Stimulated activated CD8-positive, alpha-beta memory T cell treated with anti-CD3 and anti-CD28 coated beads, Interleukin-4, amount 100 ng/mL, for 1 hour (primary cell): ENCODE measurements around the gene C19orf12.
"Not testable (repeated sequence)": the region's sequence is repeated elsewhere in the genome, so short reads cannot be mapped to it uniquely, and the experiment has no call there.

Source experiments
- DNase-seq, 2 donors: peaks; one replicate each; pipeline ENCODE4 v3.0.0-alpha.2; 2020; ENCODE audit warnings: low read depth in 2 of 2, low spot score in 1 of 2

The C19orf12 gene

DNA sequence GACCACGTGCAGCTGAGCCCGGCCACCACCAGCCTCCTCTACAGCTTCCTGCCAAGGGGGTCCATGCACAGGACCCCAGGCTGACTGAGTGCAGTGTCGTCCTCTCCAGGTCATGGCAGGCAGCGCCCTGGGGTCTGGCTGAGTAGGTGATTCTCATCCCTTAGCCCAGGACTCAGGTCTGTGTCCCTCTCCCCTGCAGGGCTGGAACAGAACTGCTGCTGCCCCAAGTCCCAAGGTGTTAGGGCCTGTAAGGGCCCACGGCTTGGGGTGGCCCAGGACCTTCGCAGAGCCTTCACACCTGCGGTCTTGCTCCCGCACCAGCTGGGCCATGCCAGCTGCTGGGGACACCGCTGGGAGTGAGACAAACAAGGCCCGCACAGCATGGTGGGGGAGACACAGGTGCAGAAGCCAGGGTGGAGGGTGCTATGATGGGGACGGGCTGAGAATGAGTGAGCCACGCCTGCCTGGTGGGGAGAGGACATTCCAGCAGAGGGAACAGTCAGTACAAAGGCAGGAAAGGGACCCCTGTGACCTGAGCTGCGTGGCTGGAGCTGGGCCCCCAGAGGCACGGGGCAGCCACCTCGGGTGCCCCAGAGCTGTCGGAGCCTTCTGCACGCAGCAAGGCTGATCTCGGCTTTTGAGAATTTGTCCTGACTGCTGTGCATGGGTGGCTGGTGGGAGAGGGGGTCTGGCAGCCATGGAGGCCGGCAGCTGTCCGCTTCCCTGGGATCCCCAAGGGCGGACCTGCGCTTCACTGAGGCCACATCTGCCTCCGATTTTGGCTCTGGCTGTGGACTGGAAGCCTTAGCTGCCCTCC is 37.9 kb downstream of the C19orf12 start:
- DNase-seq: no peak

DNA sequence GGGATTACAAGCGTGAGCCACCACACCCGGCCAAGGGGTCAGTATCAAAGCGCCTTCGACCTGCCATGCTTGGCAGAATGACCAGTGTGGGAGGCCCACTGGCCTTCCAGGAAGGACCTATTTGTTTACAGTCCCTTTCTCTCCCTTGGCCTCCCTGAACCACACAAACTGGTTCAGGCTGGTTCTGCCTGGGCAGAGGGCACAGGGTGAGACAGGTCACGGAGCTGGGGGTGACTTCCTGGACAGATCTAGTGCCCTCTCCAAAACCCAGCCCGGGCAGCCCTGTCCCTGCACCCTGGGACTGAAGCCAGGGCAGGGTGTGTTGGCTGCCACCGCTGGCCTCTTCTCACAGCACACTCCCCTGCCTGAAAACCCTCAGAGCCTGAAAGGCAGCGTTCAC is 38.5 kb downstream of the C19orf12 start:
- no peak for DNase-seq

DNA sequence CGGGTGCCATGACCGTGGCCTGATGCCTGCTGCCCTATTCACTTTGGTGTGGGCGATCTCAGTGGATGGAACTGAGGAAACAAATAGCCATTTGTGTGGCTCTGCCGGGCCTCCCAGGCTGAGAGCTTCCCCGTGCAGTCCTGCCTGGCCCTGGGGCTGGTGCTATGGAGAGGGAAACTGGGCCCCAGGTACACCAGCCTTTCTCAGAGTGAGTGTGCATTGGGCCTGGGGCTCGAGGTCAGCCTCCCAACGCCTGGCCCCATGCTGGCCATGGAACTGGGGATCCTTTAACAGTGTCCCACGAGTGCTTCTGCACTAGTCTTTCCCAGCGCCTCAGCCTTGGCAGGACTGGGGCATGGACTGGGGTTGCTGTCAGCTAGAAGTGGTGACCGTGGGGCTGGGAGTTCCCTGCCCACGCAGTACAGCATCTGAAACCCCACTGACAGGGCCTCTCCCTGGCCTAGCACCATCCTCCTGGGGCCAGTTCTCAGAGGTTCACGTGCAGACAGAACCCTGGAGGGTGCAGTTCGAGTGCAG is 39.3 kb downstream of the C19orf12 start:
- DNase-seq: no peak

DNA sequence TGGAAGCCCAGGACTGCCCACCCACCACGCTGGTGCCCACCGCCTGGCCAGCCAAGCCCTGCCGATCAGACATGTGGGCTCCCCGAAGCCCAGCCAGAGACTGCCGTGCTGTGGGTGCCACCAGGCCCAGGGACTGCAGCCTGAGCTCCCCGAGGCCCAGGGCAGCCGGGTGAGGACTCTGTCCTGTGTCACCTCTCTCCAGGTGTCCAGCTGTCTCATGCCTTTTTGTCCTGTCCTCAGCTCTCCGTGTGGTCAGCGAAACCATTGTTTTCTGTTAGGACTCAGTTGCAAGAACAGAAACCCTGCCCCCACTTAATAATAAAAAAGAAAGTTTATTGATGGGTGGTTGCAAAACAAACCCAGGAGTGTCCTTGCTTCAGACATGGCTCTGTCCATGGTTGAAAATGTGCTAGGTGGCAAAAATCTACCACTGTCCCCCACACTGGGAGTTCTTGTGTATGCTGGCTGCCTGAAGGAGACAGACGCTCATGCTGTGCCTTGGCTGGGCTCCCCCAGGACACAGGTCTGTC is 39.9 kb downstream of the C19orf12 start:
- no peak for DNase-seq

DNA sequence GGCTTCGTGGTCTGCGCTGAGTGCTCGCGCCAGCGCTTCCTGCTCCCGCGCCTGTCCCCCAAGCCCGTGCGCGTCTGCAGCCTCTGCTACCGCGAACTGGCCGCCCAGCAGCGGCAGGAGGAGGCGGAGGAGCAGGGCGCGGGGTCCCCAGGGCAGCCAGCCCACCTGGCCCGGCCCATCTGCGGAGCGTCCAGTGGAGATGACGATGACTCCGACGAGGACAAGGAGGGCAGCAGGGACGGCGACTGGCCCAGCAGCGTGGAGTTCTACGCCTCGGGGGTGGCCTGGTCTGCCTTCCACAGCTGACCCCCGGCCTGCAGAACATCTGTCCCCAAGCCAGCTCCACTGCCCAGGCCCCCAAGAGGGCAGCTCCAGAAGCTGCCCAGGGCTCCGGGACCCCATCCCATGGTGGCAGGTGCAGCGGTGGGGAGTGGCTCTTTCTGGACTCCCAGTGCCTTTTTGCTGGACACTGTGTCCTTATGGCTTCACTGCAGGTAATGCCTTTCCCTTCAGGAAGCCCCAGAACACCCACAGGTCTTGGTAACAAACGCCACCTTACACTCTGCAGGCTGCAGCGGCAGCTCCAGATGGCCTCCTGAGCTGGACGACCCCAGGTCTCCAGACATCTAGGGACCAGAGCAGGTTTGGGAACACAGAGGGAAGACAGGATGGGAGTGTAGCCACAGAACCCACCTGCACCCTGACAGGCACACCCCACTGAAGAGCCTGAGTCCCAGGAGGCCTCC is 40.5 kb downstream of the C19orf12 start:
- no peak for DNase-seq

DNA sequence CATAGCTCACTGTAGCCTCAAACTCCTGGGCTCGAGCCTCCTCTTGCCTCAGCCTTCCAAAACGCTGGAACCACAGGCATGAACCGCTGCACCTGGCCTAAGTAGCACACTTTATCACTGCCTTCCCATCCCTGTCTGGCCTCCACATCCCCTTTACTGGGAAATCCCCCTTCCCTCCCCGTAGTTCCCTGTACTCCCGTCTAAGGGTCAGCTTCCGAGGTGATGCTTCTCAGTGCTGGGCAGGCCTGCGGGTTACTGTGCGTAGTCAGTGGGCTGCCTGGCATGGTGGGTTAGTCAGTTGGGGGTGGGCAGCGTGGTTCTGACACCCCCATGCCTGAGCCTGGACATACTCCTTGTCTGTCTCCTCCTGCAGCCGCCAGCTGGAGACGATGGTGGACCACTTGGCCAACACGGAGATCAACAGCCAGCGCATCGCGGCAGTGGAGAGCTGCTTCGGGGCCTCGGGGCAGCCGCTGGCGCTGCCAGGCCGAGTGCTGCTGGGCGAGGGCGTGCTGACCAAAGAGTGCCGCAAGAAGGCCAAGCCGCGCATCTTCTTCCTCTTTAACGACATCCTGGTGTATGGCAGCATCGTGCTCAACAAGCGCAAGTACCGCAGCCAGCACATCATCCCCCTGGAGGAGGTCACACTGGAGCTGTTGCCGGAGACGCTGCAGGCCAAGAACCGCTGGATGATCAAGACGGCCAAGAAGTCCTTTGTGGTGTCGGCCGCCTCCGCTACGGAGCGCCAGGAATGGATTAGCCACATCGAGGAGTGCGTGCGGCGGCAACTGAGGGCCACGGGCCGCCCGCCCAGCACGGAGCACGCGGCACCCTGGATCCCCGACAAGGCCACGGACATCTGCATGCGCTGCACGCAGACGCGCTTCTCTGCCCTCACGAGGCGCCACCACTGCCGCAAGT is 41.4 kb downstream of the C19orf12 start:
- DNase-seq: no peak

- DNase-seq: peak; percentile 69 to 74
These were observed 42.1 kb downstream of the C19orf12 start for GRCh38 chr19:29672933-29673336.

- no peak for DNase-seq
These were observed 42.6 kb downstream of the C19orf12 start for GRCh38 chr19:29672319-29672932.

DNA sequence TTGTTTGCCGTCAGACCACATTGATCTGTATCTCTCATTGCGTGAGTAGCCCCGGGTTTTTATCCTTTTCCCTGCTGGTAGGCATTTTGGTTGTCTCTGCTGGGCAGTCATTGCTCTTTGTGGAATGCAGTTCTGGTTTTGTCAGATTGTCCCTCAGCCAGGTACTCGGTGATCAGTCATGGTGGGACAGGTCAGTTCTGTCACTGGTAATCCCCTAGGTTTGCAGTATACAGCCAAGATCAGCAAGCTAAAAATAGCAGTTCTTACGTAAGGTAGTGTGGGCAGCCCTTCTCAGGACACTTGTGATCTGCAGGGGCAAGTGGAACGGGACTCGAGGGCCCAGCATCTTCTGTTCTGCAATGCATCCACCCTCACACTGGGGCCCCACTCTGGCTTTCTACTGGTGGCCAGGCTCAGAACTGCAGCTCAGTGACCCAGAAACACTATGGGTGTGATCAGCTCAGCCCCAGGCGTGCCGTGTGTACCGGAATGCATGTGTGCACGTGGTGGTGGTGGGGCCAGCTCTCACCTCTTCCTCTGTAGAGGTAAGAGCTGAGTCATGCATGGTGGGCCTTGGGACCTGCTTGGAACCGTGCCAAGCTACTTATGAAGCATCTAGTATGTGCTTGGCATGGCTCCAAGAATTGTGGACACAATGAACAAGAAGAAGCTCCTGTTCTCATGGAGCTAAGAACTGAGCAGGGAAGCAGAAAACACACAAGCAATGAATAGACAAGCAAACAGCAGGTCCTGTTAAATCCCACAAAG is 43.5 kb downstream of the C19orf12 start:
- DNase-seq: peak; percentile 66 to 77

GRCh38 chr19:29671026-29671392 is 44.1 kb downstream of the C19orf12 start:
- DNase-seq: not testable (repeated sequence)

DNA sequence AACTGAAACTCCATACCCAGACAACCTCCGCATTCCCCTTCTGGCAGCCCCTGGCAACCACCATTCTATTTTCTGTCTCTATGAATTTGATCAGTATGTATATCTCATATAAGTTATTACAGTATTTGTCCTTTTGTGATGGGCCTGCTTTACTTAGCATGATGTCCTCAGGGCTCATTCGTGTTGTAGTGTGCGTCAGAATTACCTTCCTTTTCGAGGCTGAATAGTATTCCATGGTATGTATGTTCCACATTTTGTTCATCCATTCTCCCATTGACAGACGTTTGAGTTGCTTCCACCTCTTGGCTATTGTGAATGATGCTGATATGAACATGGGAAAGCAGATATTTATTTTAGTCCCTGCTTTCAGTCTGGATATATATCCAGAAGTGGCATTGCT is 44.8 kb downstream of the C19orf12 start:
- no peak for DNase-seq

DNA sequence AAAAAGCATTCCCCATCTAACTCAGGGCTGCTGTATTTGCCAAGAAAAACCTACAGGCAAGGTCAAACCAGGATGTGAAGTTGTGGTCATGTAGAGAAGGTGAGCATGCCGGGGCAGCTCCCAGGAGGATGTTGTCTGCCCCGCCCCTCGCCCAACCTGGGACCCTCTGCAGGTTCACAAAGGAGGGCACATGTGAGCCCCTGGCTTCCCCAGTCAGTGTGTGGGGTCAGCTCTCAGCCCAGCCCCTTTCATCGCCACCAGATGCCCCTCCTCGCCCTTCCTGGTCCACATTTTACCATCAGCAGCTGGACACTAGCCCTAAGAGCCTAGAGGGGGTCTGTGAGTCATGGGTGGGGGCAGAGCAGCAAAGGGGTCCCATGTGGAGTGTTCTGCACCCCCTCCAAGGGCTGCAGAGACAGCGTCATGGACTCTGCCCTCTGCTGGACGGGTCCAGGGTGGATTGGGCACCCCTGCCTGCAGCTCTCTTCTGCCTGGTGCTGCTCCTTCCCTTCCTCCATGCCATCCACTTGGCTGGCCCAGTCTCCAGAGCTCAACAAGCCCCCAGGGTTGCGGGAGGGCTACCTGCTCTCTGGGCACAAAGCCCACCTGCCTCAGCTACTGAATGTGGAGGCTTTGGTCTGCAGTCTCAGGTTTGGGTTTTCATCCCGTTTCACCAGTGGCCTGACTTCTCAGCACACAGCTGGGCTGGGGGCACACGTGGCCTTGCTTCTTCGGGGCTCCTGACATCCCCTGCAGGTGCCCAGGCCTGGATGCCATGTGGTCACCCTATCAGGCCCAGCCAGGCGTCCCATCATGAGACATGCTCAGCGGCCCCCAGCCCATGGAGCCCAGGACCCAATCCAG is 46.1 kb downstream of the C19orf12 start:
- DNase-seq: no peak

DNA sequence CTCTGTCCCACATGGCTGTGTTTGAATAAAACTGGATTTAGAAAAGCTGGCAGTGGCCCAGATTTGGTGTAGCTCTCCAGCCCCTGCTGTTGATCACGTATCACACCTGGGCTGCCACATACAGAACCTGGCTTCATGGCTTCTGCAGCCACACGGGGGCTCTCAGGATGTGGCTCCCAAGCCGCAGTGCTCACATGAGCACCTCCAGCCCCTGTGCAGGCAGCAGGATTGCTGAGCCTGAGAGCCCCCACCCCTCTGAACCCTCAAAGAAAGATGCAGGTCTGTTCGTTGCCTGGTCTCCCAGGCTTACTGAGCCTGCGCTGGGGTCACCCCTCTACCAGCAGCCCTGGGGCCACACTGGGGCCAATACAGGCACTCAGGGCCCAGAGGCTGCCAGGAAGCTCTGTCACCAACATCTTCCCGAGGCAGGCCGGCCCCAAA is 47.1 kb downstream of the C19orf12 start:
- no peak for DNase-seq

DNA sequence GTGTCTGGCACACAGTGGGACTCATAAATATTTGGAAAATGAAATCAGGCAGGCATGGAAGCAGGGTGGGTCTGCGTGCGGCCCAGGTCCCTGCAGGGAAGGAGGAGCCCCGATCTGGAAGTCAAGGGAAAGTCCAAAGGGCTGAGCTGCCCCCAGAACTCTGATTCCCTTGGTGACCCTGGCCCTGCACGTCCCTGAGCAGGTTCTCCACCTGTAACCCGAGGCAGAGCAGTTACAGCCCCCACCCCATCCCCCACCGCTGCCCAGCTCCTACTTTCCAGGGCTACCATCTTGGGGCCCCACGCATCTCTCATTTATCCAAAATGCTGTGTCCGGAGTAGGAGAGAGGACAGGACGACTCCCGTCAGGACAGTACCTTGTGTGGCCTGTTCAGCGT is 47.7 kb downstream of the C19orf12 start:
- no peak for DNase-seq

GRCh38 chr19:29666578-29667386 is 48.3 kb downstream of the C19orf12 start:
- no peak for DNase-seq

DNA sequence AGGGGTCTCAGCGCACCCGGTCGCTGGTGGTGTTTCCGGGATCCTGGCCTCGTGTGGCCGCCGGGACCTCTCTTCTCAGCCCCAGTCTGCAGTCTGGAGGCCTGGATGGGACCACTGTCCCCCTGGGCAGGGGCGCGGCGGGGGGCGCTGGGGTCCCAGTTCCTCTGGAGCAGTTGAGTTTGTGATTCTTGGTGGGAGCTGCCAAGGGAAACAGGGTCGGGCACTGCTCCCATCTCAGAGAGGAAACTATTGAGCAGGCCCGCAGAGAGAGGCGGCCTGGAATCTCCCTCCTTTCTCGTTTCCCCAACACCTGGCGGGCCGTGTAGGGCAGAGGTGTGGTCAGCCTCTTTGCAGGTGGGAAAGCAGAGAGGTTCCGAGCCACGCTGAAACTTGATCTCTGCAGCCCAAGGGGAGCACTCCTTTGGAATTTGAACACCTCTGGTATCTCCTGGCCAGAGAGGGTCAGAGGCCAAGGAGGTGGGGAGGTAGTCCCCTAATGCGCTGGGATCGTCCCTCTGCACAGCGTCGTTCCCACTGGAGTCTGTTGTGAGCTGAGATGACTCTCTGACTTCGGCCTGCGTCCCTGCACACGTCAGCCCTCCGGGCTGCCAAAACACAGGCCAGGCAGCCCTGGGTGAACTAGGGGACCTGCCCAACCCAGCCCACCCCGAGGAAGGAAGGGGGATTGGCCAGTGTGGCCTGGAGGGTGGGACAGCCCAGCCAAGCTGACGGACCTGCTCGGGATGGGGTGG is 49.1 kb downstream of the C19orf12 start:
- no peak for DNase-seq

GRCh38 chr19:29665215-29665825 is 49.7 kb downstream of the C19orf12 start, which contains the start of gene PLEKHF1:
Gene PLEKHF1 (plus strand): TSS chr19:29665461. CDS start chr19:29673840, 8,379 bp downstream.
- DNase-seq: peak in 1 of 2 donors; percentile 63
